HG02938 (cell line): ENCODE results near the gene FBXL5.

Experiments used
- ATAC-seq: cut with Tn5 transposase; IDR thresholded peaks from one replicate; pipeline ENCODE4 v1.9.1; 2021; ENCODE audit warnings: mild to moderate bottlenecking, moderate library complexity; ENCODE audit not compliant: unreplicated experiment

The FBXL5 gene

GRCh38 chr4:15676899-15677298 is 21.7 kb upstream of the FBXL5 start:
- ATAC-seq = no peak

DNA sequence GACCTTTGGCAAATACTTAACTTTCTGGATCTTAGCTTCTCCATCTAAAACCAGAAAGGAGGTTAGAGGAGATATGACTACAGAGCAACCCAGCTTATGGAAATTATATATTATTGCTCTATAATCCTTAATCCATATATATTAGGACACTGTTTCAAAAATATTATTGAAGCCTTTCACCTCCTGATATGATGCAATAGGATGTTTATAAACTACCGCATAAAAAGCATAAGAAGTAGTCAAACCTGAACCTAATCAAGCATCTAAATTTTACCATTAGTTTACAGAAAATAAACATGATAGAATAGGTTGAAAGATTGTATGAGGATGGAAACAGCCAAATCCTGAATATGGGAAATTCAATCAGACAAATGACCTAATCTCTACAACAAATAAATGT is 20.9 kb upstream of the FBXL5 start:
- no peak for ATAC-seq

DNA sequence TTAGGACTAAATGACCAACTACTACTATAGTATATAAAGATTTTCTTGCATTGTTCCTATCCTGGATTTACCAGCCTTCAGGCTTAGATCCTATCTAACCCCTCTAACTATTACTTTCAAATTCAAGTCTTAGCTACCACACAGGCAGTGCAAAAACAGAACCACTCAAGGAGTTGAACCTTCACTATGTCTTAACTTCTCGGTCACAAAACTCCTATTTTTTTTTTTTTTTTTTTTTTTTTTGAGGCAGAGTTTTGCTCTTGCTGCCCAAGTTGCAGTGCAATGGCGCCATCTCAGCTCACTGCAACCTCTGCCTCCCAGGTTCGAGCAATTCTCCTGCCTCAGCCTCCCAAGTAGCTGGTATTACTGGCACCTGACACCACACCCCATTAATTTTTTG is 20.2 kb upstream of the FBXL5 start:
- ATAC-seq = no peak

DNA sequence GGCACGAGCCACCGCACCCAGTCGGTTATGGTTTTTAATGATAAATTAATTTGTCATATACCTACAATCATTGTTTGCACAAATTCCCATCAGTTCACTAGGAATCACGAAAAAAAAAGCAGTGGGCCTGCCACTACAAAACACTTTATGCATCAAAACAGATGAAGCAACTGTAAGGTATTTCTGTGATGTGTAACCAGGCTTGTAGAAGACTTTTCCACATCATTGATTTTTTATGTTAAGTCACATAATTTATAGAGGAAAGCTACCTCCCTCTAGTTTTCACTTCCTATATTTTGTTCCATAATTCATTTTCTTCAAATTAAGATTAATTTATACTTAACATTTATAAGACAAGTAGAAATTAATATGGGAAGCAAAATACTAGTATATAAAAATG is 19.8 kb upstream of the FBXL5 start:
- ATAC-seq = no peak

DNA sequence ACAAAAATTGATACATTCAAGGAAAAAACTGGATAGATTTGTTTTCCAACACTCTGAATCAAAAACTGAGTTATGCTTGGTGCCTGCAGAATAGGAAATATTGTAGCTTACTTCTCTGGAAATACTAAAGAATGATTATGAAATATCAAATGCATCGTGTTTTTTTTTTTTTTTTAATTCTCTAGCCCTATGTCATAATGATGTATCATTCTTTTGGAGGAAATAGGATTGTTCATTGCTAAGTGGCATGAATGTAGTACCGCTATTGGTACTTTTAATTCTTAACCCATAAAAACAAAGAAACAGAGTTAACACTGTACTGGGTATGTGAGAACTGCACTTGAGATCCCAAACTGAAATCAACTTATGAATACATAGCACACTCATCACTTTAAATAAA is 18.9 kb upstream of the FBXL5 start:
- no peak for ATAC-seq

DNA sequence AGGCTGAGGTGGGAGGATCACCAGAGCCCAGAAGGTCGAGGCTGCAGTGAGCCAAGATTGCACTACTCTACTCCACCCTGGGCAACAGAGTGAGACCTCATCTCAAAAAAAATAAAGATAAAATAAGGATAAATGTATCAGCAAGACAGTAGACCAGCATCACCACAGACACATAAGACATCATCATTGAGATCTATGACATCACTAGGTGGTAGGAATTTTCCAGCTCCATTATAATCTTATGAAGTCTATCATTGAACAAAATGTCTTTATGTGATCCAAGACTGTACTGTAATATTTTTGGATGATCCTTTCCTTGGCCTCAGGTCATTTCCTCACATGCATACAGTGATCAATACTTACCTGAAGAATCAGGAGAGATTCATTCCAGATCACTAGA is 18.2 kb upstream of the FBXL5 start:
- no peak for ATAC-seq

DNA sequence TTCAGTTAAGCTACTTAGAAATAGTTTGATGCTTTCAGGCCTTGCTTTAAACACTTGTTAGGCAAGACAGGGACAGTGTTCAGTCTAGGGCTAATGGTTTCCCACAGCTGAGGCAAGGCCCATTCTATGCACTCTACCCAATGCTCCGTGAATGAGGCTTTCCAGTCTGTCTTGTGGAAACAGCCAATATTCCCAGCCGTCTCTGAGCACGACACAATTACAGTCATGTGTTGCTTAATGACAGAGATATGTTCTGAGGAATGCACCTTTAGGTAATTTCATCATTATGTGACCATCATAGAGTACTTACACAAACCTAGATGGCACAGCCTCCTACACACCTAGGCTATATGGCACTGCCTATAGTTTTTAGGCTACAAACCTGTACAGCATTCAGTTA is 16.9 kb upstream of the FBXL5 start:
- ATAC-seq = no peak

GRCh38 chr4:15670576-15670975 is 15.4 kb upstream of the FBXL5 start:
- no peak for ATAC-seq

GRCh38 chr4:15668566-15669435 is 13.6 kb upstream of the FBXL5 start:
- ATAC-seq = no peak

GRCh38 chr4:15667006-15667405 is 11.8 kb upstream of the FBXL5 start:
- ATAC-seq = no peak

- no peak for ATAC-seq
Measured at GRCh38 chr4:15665753-15666365, 10.7 kb upstream of the FBXL5 start.

DNA sequence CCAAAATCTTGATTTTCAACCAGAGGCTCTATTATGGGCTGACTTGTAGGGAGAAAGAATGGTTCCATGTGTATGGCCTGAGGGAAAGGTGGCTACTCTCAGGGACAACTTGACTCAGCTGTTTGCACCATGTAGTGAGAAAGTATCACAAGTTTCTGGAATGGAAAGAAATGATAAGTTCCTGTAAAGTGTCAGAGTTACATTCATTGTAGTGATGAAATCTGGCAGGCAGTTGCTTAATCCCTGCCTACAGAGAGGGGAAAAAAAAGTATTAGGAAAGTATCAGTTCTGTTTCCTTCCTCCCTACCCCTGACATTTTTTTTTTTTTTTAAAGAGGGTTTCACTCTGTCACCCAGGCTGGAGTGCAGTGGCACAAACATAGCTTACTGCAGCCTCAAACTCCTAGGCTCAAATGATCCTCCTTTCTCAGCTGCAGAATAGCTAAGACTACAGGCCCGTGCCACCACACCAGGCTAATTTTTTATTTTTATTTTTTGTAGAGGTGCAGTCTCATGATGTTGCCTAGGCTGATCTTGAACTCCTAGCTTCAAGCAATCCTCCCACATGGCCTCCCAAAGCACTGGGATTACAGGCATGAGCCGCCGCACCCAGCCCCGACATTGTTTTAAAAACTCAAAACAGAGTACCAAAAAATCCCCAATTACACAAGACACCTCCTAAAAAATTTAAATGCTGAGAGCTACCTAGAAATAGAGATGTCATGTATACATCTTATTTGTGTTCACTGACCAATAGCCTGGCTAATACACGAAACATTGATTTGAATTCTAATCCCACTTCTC is 4.8 kb upstream of the FBXL5 start:
- ATAC-seq = no peak

DNA sequence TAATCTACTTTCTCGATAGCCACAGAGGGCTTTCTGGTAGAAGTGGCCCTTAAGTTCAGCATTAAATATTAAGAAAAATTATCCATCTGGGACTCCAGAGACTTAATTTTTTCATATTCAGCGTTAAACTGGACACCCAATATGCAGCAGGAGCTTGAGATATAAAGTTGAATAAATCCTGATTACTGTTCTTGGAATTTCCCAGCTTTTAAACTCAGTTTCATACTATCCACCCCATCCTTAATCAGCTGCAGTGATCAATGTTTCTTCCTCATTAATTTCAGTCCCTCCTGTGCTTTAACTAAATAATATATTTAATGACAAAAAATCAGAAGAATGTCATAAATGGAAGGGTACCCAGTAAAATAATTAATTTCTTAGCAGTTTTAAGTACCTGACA is 3.6 kb upstream of the FBXL5 start:
- no peak for ATAC-seq

DNA sequence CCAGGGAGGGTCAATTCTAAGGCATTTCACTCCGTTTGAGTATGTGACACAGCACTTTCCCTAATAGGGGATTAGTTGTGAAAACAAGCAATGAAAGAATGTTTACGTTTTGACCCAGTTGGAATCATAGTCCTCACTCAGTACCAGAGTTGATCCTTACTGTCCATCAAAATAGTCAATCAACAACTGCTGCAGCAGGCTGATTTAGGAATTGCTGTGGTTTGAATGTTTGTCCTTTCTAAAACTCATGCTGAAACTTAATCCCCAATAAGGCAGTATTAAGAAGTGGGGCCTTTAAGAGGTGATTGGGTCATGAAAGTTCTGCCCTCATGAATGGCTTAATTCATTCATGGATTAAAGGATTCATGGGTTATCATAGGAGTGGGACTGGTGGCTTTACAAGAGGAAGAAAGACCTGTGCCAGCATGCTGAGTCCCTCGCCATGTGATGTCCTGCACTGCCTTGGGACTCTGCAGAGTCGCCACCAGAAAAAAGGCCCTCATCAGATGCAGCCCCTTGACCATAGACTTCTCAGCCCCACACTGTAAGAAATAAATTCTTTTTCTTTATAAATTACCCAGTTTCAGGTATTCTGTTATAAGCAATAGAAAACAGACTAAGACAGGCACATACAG is 3.1 kb upstream of the FBXL5 start:
- no peak for ATAC-seq

DNA sequence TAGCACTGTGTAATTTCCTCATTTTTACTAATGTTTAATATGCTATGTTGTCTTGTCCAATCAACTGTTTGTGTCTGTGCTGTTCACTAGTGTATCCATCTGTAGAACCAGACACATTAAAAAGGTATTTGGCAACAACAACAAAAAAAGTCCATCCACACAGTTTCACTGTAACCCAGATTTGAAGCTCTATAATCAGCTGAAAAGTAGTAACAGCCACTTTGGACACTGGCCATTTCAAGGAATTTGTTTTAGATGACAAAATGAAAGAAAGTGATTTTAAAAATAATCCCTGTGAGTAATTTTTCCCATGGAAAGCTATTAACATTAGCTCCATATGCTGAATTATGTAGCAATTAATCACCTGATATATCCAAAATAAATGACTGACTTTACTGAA is 2.2 kb upstream of the FBXL5 start:
- no peak for ATAC-seq

- no peak for ATAC-seq
Measured at GRCh38 chr4:15656038-15656470, 897 bp upstream of the FBXL5 start.

DNA sequence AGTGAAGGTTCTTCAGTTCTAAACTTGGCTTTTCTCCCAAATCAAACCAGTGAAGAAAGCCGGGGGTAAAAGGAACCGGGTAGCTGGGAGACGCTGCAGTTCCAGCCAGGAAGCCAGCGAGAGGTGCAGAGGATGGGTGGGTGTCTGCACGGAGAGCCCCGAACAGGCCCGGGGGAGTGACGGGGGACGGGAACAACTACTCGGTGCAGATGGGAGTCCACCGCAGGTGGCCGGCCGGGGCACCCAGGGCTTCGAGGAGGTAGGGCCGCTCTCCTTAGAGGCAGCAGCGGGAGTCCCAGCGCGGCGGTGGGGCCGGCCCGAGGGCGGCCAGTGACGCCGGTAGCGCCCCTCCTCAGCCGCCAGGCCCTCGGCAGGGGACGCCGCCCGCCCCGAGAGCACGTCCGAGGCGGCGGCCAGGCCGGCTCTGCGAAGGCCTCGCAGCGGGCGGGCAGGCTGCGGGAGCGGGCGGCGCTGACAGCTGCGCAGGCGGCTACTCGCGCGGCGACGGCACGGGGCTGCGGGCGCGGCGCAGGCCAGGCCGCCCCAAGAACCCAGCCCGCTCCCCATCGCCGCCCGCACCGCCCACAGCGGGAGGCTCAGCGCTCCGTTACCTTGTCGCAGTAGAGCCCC is 449 bp downstream of the FBXL5 start:
- ATAC-seq = peak; percentile 45

- peak; percentile 31 for ATAC-seq
Measured at GRCh38 chr4:15653864-15654592, 1.1 kb downstream of the FBXL5 start.

DNA sequence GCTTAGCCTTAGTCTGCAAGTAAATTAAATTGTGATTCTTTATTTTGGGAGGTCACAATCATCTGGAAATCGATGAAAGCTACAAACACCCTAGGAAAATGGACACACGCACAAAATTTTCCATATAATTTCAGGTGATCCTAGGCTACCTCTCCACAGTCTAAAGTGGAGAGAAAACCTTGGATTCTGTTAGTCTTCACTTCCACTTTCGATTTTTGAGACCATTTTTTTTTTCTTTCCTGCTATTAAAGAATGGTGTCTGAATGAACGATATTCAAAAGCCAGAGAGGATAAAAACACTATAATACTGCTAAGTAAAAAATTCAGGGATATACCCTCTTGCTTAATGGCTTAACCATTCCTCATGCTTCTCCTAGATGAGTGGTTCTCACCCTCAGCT is 1.7 kb downstream of the FBXL5 start:
- no peak for ATAC-seq

DNA sequence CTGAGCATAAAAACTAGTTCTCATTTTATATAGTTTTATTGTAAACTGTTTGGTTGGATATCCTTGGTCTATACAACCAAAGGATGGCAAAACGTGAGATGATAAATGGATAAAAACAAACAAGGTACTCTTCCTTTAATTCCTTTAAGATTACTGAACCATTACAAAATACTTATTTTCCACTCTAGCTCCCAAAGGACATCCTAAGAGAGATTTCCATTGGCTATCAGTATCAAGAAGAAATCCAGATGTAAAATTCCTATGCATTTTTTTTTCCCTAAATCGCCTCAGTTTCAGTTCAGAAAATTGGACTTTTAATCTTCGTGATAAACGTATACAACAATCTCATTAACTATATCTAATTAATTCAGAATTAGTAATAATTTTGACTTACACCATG is 2.3 kb downstream of the FBXL5 start:
- no peak for ATAC-seq
